ENCODE measurements around the gene PRR36.

The PRR36 gene

DNA sequence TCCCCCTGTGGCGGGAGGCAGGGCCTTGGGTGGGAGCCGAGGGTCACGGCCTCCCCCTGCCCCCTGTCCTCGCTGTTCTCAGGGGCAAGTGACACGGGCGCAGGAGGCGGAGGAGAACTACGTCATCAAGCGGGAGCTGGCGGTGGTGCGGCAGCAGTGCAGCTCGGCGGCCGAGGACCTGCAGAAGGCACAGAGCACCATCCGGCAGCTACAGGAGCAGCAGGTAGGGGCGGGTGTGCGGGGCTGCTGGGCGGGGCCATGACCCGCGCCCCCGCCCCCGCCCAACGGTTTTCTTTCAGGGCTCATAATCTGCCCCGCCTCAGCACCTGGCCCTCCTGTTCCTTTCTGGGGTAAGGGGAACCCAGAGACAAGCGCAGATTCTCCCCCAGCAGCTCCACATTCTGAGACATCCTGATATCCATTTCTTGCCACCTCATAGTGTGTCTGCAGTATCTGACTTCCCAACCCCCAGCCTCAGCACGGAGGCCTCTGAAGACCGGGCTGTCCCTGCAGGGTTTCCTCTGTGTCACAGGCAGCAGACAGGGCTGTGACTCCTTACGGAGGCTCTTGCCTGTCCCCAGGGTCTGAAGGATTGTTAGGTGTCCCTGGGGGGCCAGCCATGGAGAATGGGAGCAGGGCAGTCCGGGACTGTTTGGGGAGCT lies 15.9 kb downstream of the PRR36 start:
- no peak for DNase-seq

DNA sequence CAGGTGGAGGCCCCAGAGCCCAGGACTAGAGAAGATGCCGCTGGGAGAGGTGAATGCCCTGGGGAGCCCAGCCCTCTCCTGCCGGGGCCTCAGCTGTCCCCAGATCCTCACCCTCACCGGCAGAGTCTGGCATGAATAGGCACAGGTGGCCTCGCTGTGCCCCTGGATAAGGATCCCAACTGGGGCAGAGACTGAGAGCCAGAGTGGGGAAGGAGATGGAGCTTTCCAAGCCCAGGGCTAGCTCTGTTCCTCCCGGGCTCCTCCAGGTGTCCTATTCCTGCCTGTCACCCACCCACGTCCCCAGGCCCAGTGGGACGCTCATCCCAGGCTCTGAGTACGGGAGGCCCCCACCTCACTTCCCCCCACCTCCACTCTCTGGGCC lies 16.5 kb downstream of the PRR36 start:
- no peak for DNase-seq

DNA sequence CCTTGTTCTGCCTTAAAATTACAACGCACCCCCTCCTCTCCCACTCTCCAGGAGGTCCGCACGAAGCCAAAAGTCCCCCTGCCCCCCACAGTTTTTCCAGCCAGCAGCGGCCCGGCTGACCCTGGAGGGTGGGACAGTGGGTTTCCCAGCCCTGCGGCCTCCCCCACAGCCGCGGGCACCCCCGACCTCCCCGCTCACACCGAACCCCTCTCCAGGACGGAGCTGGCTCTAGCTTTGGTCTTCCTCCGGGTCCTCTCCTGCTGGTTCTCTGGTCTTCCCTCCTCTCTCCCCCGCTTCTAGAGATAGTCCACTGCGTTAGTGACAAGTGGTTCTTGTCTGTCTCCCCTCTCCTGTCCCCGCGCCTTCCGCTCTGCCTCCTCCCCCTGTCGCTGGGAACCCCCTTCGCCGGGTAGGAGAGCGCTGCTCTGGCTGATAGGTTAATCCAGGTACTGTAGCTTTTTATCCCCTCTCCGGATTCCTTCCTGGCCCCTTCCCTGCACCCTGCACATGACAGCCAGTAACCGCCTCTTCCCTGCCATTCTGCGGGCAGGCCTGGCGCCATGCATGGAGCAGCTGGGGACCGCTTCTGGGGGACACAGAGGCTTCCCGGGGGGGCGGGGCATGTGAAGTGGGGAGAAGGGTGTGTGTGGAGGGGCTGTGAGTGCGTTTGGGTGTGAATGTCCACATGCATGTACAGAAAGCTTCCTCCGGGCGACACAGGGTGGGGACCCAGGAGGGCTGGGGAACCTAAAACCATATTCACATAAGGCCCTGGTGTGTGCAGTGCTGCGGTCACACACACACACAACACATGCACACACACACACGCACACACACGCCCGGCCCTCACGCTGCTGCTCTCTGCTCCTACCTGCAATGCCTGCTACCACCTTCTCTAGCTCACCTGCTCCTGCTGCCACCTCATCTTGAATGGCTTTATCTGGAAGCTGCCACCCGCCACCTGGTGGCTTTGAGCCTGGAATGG lies 17.2 kb downstream of the PRR36 start:
- no peak for DNase-seq

DNA sequence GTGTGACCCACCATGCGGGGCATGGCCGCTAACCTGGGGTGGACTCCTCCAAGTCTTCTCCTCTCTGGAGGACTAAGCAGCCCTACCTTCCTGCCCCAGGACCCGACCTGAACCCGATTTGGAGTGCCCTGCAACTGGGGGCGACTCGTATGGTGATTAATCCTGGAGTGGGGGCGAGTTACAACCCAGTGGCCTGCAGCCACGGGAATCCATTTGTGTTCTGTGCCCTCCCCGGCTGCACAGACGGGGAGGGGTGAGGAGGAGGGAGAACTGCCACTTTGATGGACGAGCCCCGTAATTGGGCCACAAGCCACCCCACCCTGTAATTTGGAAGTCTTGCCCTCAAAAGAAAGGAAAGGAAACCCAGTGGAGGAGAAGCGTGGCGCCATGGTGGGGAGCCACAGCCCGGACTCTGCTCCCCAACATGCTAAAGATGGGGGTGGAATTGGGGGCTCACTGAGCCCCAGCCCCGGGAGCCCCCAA lies 18.0 kb downstream of the PRR36 start:
- DNase-seq: no peak

DNA sequence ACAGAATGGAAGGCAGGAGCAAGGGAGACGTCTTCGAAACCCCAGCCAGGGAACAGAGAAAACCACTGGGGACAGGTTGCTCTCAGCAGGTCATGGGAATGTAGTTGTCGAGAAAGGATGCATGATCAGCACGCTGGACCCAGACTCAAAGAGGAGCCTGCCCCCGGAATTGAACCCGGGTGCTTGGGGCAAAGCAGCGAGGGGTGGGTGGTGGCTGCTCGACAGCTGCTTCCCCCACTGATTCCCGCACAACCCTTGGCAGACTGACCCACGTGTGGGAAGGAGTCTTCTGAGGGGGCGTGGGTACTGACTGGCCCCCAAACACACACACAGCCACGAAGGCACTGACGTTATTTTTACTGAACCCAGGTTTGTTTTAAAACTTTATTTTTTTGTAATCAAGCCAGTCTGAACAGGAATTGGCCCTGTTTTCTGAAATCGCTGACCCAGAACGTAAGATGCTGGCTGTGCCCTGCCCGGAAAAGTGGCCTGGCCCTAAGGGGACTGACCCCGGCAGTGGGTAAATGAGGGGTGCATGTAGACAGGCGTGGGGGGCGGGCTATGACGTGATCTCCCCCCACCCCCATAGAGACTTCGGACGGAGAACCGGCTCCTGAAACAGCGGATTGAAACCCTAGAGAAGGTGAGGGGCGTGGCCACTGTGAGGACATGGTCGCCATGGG lies 18.6 kb downstream of the PRR36 start:
- DNase-seq: no peak

DNA sequence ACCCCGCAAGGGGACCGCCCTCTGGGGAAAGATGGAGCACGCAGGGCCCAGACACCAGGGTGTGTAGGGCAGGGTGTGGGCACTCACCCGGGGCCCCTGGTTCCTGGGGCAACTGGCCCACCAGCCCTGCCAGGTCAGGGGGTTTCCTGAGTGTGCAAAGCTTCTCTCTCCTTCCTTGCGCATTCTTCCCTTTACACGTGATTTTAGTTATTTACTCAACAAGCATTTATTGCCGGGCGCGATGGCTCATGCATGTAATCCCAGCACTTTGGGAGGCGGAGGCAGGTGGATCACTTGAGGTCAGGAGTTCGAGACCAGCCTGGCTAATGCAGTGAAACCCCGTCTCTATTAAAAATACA lies 20.4 kb downstream of the PRR36 start:
- DNase-seq: no peak

DNA sequence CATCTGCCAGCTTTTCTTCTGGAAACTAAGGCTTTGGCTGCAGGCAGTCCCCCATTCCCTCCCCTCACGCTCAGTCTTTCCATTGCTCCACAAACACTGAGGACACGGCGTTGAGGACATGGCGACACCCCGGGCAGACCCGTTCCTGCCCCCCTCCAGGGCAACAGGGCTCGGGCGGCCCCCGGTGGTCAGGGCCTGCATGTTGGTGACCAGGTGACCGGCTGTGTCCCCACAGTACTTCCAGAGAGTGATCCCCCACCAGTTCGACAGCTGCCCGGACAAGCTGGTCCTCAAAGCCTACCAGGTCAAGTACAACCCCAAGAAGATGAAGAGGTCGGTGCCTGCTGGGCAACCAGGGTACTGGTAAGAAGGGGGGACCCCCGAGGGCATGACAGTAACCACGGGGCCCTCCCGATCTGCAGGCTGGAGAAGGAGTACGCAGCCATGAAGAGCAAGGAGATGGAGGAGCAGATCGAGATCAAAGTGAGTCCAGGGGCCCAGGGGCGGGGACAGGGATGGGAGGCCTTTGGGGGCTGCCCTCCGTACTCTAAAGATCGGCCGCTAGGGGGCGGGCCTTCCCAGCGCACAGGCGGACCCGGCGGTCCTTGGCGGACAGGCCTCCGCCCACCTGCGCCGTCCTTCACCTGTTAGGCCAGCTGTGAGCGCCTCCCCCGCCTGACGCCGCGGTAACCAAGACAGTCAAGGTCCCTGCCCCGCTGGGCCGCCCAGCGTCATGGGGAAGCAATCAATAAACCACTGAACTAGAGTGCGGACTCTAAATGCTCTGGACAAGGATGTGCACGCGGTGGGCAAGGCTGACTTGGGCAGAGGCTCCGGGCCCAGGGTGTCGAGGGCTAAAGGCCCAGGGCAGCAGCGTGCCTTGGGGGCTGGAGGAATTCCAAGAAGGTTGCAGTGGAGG lies 21.1 kb downstream of the PRR36 start:
- DNase-seq: peak; percentile 39 to 49 (median 44)

DNA sequence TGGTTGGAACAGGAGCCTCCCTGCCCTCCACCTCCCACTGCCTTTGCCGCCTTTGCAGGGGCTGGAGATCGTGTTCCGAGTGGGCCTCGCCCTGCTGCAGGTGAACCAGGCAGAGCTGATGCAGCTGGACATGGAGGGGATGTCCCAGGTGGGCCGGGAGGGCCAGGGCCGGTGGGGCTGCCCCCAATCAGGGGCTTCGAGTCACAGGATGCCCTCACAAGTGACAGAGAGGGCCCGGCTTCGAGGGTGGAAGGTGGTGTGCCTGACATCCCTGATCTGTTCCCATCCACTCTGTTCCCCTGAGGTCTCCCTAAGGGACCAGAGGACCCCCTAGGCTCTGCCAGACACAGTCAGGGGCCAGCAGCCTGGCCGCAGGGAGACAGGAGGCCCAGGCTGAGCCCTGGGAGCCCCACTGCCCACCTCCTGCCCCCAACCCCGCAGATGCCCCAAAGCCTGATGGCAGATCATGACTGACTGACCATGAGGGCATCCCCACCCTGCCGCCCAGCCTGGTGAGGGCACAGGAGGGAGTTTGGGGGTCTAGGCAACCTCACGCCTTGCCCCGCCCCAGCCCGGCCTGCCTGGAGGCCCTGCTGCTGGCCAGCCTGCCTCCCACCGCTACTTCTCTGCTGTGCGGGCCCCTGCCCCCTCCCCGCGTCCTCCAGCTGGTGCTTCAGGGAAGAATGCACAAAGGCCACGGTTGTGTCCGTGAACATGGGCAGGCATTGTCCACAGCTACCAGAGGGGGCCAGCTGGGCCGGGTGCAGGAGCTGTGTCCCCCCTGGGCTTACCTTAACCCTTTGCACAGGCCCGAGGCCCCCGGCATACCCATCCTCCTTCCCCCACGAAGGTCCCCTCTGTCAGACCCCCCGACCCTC lies 22.3 kb downstream of the PRR36 start:
- DNase-seq: no peak

DNA sequence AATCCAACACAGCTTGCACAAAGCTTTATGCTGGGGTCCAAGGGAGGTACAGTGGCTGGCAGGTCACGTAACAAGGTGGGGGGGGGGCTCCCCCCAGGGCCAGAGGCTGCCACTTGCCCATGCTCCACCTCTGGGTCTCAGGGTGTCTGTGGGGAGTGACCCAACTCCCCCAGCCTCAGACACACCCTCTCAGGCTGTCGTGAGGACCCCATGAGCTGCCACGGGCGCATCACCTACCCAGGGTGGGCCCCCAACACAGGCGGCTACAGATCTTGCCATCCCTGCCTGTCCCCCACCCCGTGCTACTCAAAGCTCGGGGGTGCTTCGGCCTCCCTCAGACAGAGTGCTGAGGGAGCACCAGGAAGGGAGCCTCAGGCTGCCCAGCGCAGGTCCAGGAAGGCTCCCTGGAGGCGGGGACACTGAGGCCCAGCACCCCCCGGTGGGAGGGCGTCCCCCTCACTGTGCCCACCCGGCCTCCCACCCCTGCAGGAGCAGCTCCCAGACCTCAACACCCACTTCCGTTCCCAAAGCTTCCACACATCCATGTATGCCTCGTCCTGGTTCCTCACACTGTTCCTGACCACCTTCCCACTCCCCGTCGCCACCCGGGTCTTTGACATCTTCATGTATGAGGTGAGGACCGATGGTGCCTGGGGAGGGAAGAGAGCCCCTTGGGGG lies 23.1 kb downstream of the PRR36 start:
- DNase-seq: no peak

DNA sequence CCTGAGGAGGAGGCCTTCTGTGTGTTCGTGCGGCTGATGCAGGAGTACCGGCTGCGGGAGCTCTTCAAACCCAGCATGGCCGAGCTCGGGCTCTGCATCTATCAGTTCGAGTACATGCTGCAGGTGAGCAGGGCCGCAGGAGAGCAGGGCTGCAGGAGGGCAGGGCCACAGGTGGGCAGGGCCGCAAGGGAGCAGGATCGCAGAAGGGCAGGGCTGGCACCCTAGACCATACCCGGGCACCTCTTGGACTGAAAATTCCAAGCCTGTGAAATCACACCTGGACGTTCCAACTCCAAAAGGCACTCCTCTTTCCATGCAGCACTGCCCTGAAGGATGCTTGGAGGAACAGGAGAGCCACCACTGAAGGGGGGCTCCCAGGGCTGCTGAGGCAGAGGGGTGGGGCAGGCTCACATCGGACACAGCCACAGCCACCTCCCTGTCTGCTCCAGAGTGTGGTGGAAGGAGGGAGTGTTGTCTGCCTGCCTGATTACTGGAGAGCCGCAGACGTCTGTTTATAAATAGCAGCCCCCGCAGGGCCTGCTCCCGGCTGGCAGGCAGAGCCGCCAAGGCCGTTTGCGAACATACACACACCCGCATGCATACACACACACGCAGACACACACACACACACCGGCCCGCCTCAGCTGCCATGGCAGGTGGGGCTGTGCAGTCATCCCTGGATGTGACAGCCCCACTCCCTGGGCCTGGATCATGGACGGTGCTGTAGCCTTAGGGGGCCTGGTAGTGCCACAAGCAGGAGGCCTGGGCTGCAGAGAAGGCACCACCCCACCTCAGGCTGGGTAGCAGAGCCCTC lies 24.0 kb downstream of the PRR36 start:
- DNase-seq: no peak

DNA sequence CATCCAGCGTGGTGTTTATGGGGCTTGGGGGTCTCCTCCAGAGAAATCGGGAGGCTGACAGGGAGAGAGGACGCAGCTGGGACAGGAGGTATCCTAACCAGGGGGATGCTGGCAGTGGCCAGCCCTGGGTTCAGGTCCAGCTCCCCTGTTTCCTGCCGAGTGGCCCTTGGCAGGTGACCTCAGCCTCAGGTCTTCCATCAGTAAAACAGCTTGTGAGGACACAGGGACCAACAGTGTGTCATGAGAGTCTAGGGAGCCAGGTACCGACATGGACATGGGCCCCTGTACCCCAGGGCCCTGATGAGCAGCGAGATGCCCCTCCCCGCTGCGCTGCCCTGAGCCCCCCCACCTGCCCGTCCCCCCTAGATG lies 24.6 kb downstream of the PRR36 start:
- DNase-seq: no peak

DNA sequence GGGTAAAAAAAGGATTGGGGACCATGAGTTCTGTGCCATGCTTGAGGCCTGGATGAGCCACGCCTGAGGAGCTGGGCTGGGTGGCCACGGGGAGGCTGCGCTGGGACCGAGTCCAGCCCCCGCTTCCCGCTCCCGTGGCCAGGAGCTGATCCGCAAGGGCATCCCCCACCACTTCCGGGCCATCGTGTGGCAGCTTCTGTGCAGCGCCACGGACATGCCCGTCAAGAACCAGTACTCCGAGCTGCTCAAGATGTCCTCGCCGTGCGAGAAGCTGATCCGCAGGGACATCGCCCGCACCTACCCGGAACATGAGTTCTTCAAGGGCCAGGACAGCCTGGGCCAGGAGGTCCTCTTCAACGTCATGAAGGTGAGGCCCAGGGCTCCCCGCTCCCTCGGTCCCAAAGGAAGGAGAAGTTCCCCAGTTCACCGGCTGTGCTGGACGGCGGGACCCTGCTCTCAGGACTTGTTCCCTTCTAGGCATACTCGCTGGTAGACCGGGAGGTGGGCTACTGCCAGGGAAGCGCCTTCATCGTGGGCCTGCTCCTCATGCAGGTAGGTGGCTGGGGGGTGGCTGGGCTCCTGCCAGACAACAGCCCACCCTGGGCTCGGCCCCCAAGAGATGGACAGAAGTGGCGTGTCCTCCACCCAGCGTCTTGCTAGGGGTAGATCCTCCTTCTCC lies 25.3 kb downstream of the PRR36 start:
- DNase-seq: no peak

DNA sequence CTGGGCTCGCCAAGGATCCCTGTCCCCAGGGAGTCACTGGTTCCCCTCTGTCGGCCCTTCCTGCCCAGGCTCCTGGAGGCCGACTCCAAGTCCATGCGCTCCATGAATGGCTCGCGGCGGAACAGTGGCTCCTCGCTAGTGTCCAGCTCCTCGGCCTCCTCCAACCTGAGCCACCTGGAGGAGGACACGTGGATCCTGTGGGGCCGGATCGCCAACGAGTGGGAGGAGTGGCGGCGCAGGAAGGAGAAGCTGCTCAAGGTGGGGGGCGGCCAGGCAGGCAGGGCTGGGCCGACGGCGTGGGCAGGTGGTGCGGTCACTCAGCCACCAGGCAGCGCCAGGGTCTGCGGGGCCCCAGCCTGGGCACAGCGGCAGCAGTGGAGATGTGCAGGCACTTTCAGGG lies 26.5 kb downstream of the PRR36 start:
- no peak for DNase-seq

DNA sequence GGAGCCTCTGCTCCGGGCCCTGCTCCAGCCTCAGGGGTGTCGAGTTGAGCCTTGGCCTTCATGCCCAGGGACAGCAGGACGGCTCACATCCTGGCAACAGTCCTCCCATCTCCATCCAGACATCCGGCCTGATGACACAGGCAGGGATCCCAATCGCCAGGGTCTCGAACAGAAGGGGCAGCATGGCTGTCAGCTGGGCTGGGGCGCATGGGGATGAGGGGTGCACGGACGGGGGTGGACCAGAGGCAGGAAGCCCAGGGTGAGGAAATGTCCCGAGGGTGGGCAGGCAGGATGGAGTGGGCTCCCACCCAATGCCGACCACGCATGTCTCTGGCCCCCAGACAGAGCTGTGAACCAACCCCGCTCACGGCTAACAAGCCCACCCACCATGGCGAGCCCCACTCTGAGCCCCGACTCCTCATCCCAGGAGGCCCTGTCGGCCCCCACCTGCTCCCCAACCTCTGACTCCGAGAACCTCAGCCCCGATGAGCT lies 28.0 kb downstream of the PRR36 start:
- no peak for DNase-seq

DNA sequence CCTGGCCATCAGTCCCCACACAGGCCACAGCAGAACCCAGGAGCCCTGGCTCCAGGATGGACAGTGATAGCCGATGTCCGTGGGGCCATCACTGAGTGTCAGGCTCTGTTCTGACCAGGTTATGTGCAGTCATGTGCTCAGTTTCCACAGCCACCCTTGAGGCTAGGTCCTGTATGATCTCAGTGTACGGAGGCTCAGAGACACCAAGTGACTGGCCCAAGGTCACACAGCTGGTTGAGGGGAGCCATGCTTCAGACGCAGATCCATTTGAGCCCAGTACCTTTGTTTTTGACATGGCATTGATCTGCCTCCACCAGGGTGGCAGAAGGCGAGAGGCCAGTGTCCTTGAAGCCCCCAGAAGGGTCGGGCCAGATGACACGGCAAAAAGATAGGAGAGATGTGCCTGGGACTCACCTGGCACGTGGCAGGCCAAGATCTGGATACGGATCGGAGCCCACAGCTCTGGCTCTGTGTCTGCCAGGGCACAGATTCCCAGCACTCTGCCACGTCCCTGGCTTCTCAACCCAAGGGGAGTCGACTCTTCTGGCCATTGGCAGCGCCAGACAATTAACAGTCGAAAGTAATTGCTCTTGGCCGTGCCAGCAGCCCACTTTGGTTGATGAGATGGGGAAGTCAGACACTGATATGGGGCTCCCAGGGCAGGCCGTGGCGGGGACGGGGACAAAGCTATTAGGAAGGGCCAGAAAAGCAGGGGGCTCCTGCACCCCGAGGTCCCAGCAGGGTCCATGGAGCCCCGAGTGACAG lies 28.6 kb downstream of the PRR36 start:
- DNase-seq: no peak

DNA sequence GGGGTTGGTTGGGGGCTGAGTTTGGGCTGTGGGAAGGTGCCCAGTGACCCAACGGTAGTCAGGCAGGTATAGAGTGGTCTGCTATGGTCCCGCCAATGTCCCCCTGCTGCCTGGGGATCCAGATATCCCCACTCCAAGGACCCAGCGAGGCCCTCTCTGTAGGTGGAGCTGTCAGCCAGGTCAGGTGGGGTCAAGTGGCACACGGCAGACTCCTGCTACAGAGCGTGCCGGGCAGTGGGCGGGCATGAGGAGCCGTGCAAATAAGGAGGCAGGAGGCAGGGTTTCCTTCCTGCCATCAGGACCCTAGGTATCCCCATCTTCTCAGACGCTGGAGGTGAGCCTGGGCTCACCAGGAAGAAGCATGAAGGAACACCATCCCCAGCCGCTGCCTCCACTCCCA lies 29.2 kb downstream of the PRR36 start:
- no peak for DNase-seq

DNA sequence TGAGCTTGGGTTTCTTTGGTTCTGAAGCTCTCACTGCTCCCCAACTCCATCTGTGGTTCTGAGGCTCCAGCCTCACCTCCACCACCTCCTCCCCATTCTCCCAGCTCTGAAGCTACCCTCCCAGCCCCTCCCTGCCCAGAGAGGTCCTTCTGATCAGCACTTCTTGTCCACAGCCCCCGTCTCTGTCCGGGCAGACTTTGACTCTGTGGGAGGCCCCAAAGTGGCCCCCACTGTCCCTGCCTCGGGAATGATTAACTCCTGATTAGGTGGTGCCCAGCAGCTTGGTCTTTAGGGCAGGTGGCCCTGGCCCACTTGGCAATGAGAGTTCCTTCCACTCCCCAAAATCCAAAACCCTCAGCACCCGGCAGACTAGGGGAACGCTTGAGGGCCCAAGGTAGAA lies 29.8 kb downstream of the PRR36 start:
- DNase-seq: no peak

DNA sequence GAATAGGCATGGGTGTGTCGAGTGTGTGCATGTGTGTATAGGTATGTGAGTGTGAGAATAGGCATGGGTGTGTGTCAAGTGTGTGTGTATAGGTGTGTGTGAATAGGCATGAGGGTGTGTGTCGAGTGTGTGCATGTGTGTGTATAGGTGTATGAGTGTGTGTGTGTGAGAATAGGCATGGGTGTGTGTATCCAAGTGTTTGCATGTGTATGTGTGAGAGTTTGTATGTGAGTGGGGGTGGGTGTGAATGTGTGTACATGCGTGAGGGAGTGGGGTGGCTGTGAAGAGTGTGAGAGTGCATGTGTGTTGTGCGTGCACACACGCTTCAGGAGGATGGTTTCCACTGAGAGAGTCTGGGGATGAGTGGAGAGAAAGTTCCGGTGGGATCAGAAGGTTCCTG lies 30.7 kb downstream of the PRR36 start:
- no peak for DNase-seq

Measured in activated CD4-positive, CD25-positive, alpha-beta regulatory T cell (primary cell).